Ishikawa (cell line): Measurements from ENCODE around the gene MDP1.

Experiments
- CREB1 ChIP-seq: IDR thresholded peaks from 2 replicates; pipeline ENCODE4 v1.6.1; 2012; ENCODE audit warnings: low read depth
- EGR1 ChIP-seq: IDR thresholded peaks from 2 replicates; pipeline ENCODE4 v1.6.1; 2012
- REST ChIP-seq: IDR thresholded peaks from 2 replicates; pipeline ENCODE4 v1.6.1; 2012; ENCODE audit warnings: low read depth, mild to moderate bottlenecking
- TCF12 ChIP-seq: IDR thresholded peaks from 2 replicates; pipeline ENCODE4 v1.6.1; 2012; ENCODE audit warnings: low read depth
- ZBTB7A ChIP-seq: IDR thresholded peaks from 2 replicates; pipeline ENCODE4 v1.6.1; 2012; ENCODE audit warnings: low read depth

GRCh38 chr14:24164518-24164991 is 51.3 kb downstream of the MDP1 start:
- no peak for TF ChIP-seq CREB1
- TF ChIP-seq EGR1 = no peak
- TF ChIP-seq TCF12 = no peak
- no peak for TF ChIP-seq REST
- no peak for TF ChIP-seq ZBTB7A
